ENCODE data around the gene TM2D1.

GRCh38 chr1:61757950-61758349, 33.0 kb upstream of the TM2D1 start:
- no peak for TF ChIP-seq SP1 (IDR thresholded peaks at IDR 0.05)
- TF ChIP-seq TARDBP (IDR thresholded peaks at IDR 0.05), result no peak
- no peak for TF ChIP-seq FOXA1 (IDR thresholded peaks at IDR 0.05)
- TF ChIP-seq ZNF384 (IDR thresholded peaks at IDR 0.05), result no peak
- TF ChIP-seq NFRKB (IDR thresholded peaks at IDR 0.05), result no peak

Measured in HEK293T (cell line).